Right lobe of liver (tissue), 6 donors: Measurements from ENCODE around the gene ADAMTS19. TPM values are rescaled to one million over a fixed set of nuclear protein-coding genes. Genes with fewer than 3 reads are reported as not detected.

ENCODE experiments used
- ATAC-seq, 4 donors: fragments of 200-7000 bp; cut with Tn5 transposase; one replicate each; pipeline ENCODE4 v1.9.1; 2020; ENCODE audit warnings: mild to moderate bottlenecking in 4 of 4, moderate library complexity in 4 of 4
- DNase-seq, 3 donors: peaks; one replicate each; pipeline ENCODE4 v3.0.0-alpha.2; 2020
- H3K27ac ChIP-seq, 3 donors: fragments of 200-600 bp; one replicate each; pipeline ENCODE4 v1.8.0; 2022
- H3K27me3 ChIP-seq, 2 donors: fragments of 200-600 bp; one replicate each; pipeline ENCODE4 v1.8.0; 2022
- H3K36me3 ChIP-seq, 4 donors: fragments of 200-600 bp; sonication (generic) in 1 of 4; one replicate each; pipeline versions ENCODE4 v1.5.1 to v1.8.0; 2017 to 2022; ENCODE audit warnings: control low read depth in 1 of 4
- H3K4me1 ChIP-seq, 4 donors: fragments of 200-600 bp; sonication (generic) in 1 of 4; one replicate each; pipeline versions ENCODE4 v1.5.1 to v1.8.0; 2017 to 2022; ENCODE audit warnings: control low read depth in 1 of 4
- H3K4me3 ChIP-seq, 3 donors: fragments of 200-600 bp; one replicate each; pipeline ENCODE4 v1.8.0; 2022
- H3K9me3 ChIP-seq, 4 donors: fragments of 200-600 bp; sonication (generic) in 1 of 4; one replicate each; pipeline versions ENCODE4 v1.5.1 to v1.8.0; 2017 to 2022; ENCODE audit warnings: control low read depth in 1 of 4
- CTCF ChIP-seq, 4 donors: fragments of 200-600 bp in 3 of 4; fragments of 450-650 bp in 1 of 4; IDR thresholded peaks; one replicate each; pipeline versions ENCODE4 v1.5.1 to v1.8.0; 2016 to 2022; ENCODE audit warnings: antibody characterized with exemption in 4 of 4, mild to moderate bottlenecking in 2 of 4
- POLR2A ChIP-seq: fragments of 450-650 bp; IDR thresholded peaks from one replicate; pipeline ENCODE4 v1.6.1; 2017; ENCODE audit warnings: antibody characterized with exemption, mild to moderate bottlenecking
- WGBS: methylation state at CpG from one replicate; pipeline ENCODE4 v1.1.6; 2018; ENCODE audit warnings: low coverage, low lambda C conversion rate; ENCODE audit not compliant: insufficient coverage; ENCODE audit errors: missing lambda C conversion rate; 5-methylcytosine and 5-hydroxymethylcytosine counted together
- intact Hi-C, 2 donors: fragments of 100-400 bp; cut with DNase I; formaldehyde crosslinking; loops; one replicate each; pipeline versions ENCODE4 v1.11.2 to v1.14.1; 2022
- total RNA-seq, 6 experiments: library from RNA; depleted of rRNA in 2 of 6; stranded (reverse); fragments of >200 nt in 2 of 6; fragmentation: NEBNext Ultra II Directional in 3 of 6; extraction: Animal tissue kit (Norgen Biotek cat#: 25700) in 3 of 6; gene quantifications; one replicate each; pipeline versions ENCODE4 v1.1.0 to v1.2.4, GENCODE V29; 2016 to 2023
- donor health status: DM: no; HTN: yes; CAD: no.
- donor health status: DM: no; HTN: no; CAD: no.
- donor health status: DM: no; HTN: no; CAD: no.
- donor health status: DM: no; HTN: yes; CAD: no.
- donor health status: DM: no; HTN: yes; CAD: no.

ADAMTS19 gene
- total RNA-seq, 6 experiments from 2014 or later = not detected

GRCh38 chr5:129691220-129691619 lies 231.1 kb downstream of the ADAMTS19 start:
- intact Hi-C loops = no loop called here
- 44% methylated on average over 1 of the region's 1 CpG for WGBS
- no peak for TF ChIP-seq CTCF (IDR thresholded peaks at IDR 0.05)
- no peak for TF ChIP-seq POLR2A

GRCh38 chr5:129696636-129697035 lies 236.5 kb downstream of the ADAMTS19 start:
- H3K4me3 ChIP-seq = no peak overlapping the region
- H3K4me1 ChIP-seq = no peaks in the 10 kb centered on the region
- intact Hi-C loops = no loop called here
- ATAC-seq (no peak), DNase-seq (no peak)
- TF ChIP-seq CTCF (IDR thresholded peaks at IDR 0.05) = no peak
- TF ChIP-seq POLR2A = no peak
- no peaks in the 10 kb centered on the region for H3K9me3 ChIP-seq
- no peaks in the 10 kb centered on the region for H3K27me3 ChIP-seq
- no peaks in the 10 kb centered on the region for H3K36me3 ChIP-seq
- H3K27ac ChIP-seq = no peak overlapping the region

More at GRCh38 chr5:129691220-129691619, 231.1 kb downstream of the ADAMTS19 start:
- ATAC-seq (no peak), DNase-seq (no peak)
- Histone ChIP-seq H3K9me3 (no peaks in the 10 kb centered on the region), H3K4me3 (no peak overlapping the region), H3K4me1 (no peaks in the 10 kb centered on the region), H3K36me3 (no peaks in the 10 kb centered on the region), H3K27ac (no peak overlapping the region), H3K27me3 (no peaks in the 10 kb centered on the region)

- H3K9me3 ChIP-seq = no peaks in the 10 kb centered on the region
- DNase-seq (no peak), ATAC-seq (no peak)
- H3K27me3 ChIP-seq = no peaks in the 10 kb centered on the region
- no peaks in the 10 kb centered on the region for H3K4me1 ChIP-seq
- no peaks in the 10 kb centered on the region for H3K36me3 ChIP-seq
- no peak overlapping the region for H3K4me3 ChIP-seq
- intact Hi-C loops = no loop called here
- no peak overlapping the region for H3K27ac ChIP-seq
- TF ChIP-seq CTCF (IDR thresholded peaks at IDR 0.05) (no peak), POLR2A (no peak)
Measured at GRCh38 chr5:129698661-129699060, 238.6 kb downstream of the ADAMTS19 start.

- intact Hi-C loops = no loop called here
- H3K36me3 ChIP-seq = no peaks in the 10 kb centered on the region
- DNase-seq (no peak), ATAC-seq (no peak)
- no peak overlapping the region for H3K27ac ChIP-seq
- no peak overlapping the region for H3K4me3 ChIP-seq
- no peaks in the 10 kb centered on the region for H3K27me3 ChIP-seq
- no peaks in the 10 kb centered on the region for H3K4me1 ChIP-seq
- WGBS = 17% methylated on average over 1 of the region's 1 CpG
- H3K9me3 ChIP-seq = no peaks in the 10 kb centered on the region
- TF ChIP-seq CTCF (IDR thresholded peaks at IDR 0.05) = no peak
- no peak for TF ChIP-seq POLR2A
Measured at GRCh38 chr5:129716235-129716634, 256.1 kb downstream of the ADAMTS19 start.

GRCh38 chr5:129716651-129717050 lies 256.6 kb downstream of the ADAMTS19 start:
- ATAC-seq (no peak), DNase-seq (no peak)
- Histone ChIP-seq H3K4me3 (no peak overlapping the region), H3K27me3 (no peaks in the 10 kb centered on the region), H3K36me3 (no peaks in the 10 kb centered on the region), H3K4me1 (no peaks in the 10 kb centered on the region), H3K9me3 (no peaks in the 10 kb centered on the region), H3K27ac (no peak overlapping the region)
- intact Hi-C loops = no loop called here
- TF ChIP-seq CTCF (IDR thresholded peaks at IDR 0.05) (no peak), POLR2A (no peak)
- 56% methylated on average over 5 of the region's 5 CpGs for WGBS
